Osteoblast (primary cell): Measurements from ENCODE around the gene AOX1. TPM values are rescaled to one million over a fixed set of nuclear protein-coding genes. Genes with fewer than 3 reads are reported as not detected.
A peak's percentile ranks its signal among the peaks of the same experiment; 100 is the strongest.

Experiments
- DNase-seq: peaks from one replicate; pipeline ENCODE4 v3.0.0; 2011; ENCODE audit warnings: low spot score, mixed read lengths; ENCODE audit not compliant: insufficient read length; ENCODE audit errors: missing footprints
- H2AFZ ChIP-seq: 2 replicates; pipeline ENCODE4 v1.6.0; 2011; ENCODE audit warnings: mild to moderate bottlenecking, low read length
- H3K27ac ChIP-seq: 2 replicates; pipeline ENCODE4 v1.5.1; 2011; ENCODE audit warnings: mild to moderate bottlenecking, low read depth, low read length, moderate library complexity
- H3K27me3 ChIP-seq: 2 replicates; pipeline ENCODE4 v1.6.0; 2012; ENCODE audit warnings: mild to moderate bottlenecking, control low read depth, inconsistent platforms, low read length, moderate library complexity; ENCODE audit not compliant: insufficient read depth
- H3K36me3 ChIP-seq: 2 replicates; pipeline ENCODE4 v1.5.1; 2011; ENCODE audit warnings: mild to moderate bottlenecking, low read length, control low read depth, moderate library complexity; ENCODE audit not compliant: insufficient read depth
- H3K4me1 ChIP-seq: 2 replicates; pipeline ENCODE4 v1.5.1; 2011; ENCODE audit warnings: mild to moderate bottlenecking, low read length, control low read depth, moderate library complexity; ENCODE audit not compliant: insufficient read depth
- H3K4me2 ChIP-seq: 2 replicates; pipeline ENCODE4 v1.6.0; 2011; ENCODE audit warnings: mild to moderate bottlenecking, low read length; ENCODE audit not compliant: insufficient read depth
- H3K4me3 ChIP-seq: fragments of 200-600 bp; sonication (generic); 3 replicates; pipeline ENCODE4 v1.5.1; 2012; ENCODE audit warnings: mild to moderate bottlenecking, low read length, inconsistent platforms; ENCODE audit not compliant: insufficient read depth
- H3K79me2 ChIP-seq: 2 replicates; pipeline ENCODE4 v1.6.0; 2012; ENCODE audit warnings: mild to moderate bottlenecking, low read length, control low read depth, inconsistent platforms; ENCODE audit not compliant: insufficient read depth
- H3K9me3 ChIP-seq: 2 replicates; pipeline ENCODE4 v1.5.1; 2011; ENCODE audit warnings: low read depth, low read length, control low read depth
- H4K20me1 ChIP-seq: 2 replicates; pipeline ENCODE4 v1.6.0; 2012; ENCODE audit warnings: mild to moderate bottlenecking, low read length, control low read depth; ENCODE audit not compliant: insufficient read depth
- total RNA-seq: library from RNA; depleted of rRNA; stranded (reverse); fragments of >200 nt; gene quantifications from 2 replicates; pipeline ENCODE4 v1.2.3, GENCODE V29; 2012
- TF ChIP-seq, protein P1 (sequence below): IDR thresholded peaks from 2 replicates; pipeline ENCODE4 v1.5.1; 2011; ENCODE audit warnings: mild to moderate bottlenecking, low read depth, low read length, moderate library complexity; ENCODE audit errors: extremely low read depth

AOX1 gene
- total RNA-seq, 1 donor = 76.4 TPM

DNA sequence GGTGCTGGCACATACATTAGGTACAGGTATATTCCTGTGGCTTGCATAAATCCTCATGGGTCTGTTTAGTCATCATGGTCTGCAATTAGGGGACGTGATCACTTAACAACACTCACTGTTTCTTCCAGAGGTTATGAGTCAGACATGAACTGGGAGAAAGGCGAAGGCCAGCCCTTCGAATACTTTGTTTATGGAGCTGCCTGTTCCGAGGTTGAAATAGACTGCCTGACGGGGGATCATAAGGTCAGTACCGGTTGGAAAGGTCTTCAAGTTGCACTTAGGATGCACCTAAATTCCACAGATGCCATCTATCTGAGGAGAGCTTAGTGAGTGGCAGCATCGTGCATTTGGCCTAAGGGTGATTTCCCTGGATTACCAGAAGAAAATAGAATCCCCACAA is 76.9 kb downstream of the AOX1 start:
- Histone ChIP-seq H3K9me3 (no peaks in the 10 kb centered on the region), H2AFZ (peak overlapping the region; percentile 53), H3K79me2 (no peaks in the 10 kb centered on the region), H3K27ac (no peak overlapping the region), H3K4me3 (no peak overlapping the region), H3K4me2 (peak overlapping the region; percentile 60), H3K36me3 (no peaks in the 10 kb centered on the region), H3K27me3 (no peaks in the 10 kb centered on the region), H4K20me1 (no peaks in the 10 kb centered on the region), H3K4me1 (peaks cover 9% of the 10 kb centered on the region)
- TF ChIP-seq, protein P1, sequence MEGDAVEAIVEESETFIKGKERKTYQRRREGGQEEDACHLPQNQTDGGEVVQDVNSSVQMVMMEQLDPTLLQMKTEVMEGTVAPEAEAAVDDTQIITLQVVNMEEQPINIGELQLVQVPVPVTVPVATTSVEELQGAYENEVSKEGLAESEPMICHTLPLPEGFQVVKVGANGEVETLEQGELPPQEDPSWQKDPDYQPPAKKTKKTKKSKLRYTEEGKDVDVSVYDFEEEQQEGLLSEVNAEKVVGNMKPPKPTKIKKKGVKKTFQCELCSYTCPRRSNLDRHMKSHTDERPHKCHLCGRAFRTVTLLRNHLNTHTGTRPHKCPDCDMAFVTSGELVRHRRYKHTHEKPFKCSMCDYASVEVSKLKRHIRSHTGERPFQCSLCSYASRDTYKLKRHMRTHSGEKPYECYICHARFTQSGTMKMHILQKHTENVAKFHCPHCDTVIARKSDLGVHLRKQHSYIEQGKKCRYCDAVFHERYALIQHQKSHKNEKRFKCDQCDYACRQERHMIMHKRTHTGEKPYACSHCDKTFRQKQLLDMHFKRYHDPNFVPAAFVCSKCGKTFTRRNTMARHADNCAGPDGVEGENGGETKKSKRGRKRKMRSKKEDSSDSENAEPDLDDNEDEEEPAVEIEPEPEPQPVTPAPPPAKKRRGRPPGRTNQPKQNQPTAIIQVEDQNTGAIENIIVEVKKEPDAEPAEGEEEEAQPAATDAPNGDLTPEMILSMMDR = no peak
- DNase-seq = no peak

DNA sequence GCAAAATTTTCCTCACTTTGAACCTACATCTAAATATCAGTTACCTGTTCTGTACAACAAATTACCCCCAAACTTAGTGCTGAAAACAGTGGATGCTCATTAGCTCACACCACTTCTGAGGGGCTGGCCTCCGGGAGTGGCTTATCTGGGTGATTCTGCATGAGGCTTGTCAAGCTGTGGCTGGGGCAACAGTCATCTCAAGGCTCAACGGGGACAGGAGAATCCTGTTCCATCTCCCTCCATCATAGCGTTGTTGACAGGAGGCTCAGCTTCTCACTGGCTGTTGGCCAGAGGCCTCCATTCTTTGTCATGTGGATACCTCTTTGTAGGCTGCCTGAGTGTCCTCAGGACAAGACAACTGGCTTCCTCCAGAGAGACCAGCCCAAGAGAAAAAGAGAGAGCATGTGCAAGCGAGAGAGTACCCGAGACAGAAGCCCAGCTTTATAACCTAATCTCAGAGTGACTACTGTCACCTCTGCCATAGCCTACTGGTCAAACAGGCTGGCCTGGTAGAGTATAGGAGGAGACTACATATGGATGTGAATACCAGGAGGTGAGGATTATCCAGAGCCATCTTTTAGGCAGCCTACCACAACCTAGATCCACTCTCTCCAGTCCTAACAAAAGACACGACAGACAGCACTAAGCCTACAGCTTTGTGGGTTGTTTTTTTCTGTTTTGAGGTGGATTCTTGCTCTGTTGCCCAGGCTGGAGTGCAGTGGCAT is 79.1 kb downstream of the AOX1 start:
- TF ChIP-seq, protein P1 = no peak
- H3K4me2 ChIP-seq = no peak overlapping the region
- no peaks in the 10 kb centered on the region for H3K9me3 ChIP-seq
- no peak overlapping the region for H2AFZ ChIP-seq
- peaks cover 9% of the 10 kb centered on the region for H3K4me1 ChIP-seq
- DNase-seq = no peak
- H3K4me3 ChIP-seq = no peak overlapping the region
- no peak overlapping the region for H3K27ac ChIP-seq
- H4K20me1 ChIP-seq = no peaks in the 10 kb centered on the region
- no peaks in the 10 kb centered on the region for H3K27me3 ChIP-seq
- no peaks in the 10 kb centered on the region for H3K36me3 ChIP-seq
- H3K79me2 ChIP-seq = no peaks in the 10 kb centered on the region

DNA sequence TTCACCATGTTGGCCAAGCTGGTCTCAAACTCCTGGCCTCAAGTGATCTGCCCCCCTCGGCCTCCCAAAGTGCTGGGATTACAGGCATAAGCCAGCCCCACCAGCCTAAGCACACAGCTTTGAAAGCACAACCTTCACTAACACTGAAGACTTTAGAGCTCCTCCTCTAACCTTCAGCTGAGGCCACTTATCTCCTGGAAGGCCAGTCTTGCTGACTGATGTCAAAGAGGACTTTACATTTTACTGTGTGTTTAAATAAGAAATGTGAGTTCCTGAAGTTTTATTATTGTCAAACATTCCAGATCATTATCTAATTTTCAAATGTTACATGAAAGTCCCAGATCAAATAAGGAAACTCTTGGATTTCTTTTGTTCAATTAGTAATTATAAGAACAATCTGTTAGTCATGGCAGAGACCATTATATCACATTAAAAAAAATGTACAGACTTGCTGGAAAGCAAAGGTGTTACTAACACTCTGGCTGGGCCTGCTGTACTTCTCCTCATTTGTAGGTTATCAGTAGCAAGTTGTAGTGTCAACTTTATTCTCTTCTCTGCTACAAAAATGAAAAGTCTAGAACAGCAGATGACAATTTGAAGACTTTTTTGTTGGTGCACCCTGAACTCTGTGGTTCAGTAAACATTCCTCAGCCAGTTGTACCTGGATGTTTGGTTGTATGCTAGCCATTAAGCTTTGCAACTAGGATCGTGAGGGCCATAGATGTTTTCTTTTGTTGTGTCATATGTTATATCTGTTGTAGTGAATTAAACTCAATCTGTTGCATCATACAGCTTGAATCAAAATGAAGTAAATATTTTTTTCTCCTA is 80.0 kb downstream of the AOX1 start:
- Histone ChIP-seq H3K4me1 (peaks cover 9% of the 10 kb centered on the region), H3K27ac (no peak overlapping the region), H3K4me3 (no peak overlapping the region), H3K4me2 (no peak overlapping the region), H3K9me3 (no peaks in the 10 kb centered on the region), H3K79me2 (no peaks in the 10 kb centered on the region), H3K36me3 (no peaks in the 10 kb centered on the region), H2AFZ (no peak overlapping the region), H3K27me3 (no peaks in the 10 kb centered on the region), H4K20me1 (no peaks in the 10 kb centered on the region)
- TF ChIP-seq, protein P1 = no peak
- no peak for DNase-seq

DNA sequence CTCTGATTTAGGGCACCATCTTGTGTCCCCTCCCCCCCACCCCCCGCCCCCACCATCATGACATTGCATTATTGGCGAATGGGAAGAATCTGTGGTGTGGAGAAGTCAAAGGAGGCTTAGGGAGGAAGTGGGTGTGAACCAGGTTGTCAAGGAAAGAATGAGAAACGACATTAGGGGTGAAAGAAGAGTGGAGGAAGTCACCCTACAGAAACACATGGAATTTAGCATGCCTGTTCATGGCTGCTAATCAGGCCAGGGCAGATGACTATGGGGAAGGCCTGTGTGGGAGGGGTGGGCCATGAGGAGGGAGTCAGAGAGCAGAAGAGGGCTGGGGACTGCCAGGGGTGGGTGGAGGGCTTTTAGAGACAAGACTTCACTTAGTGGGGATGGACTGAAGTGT is 81.6 kb downstream of the AOX1 start:
- H3K36me3 ChIP-seq = no peaks in the 10 kb centered on the region
- no peak overlapping the region for H3K27ac ChIP-seq
- no peak for DNase-seq
- H3K27me3 ChIP-seq = no peaks in the 10 kb centered on the region
- no peak overlapping the region for H2AFZ ChIP-seq
- no peaks in the 10 kb centered on the region for H4K20me1 ChIP-seq
- TF ChIP-seq, protein P1 = no peak
- H3K4me3 ChIP-seq = no peak overlapping the region
- no peaks in the 10 kb centered on the region for H3K9me3 ChIP-seq
- H3K79me2 ChIP-seq = no peaks in the 10 kb centered on the region
- H3K4me2 ChIP-seq = no peak overlapping the region
- peaks cover 8% of the 10 kb centered on the region for H3K4me1 ChIP-seq
